ENCODE data around the gene C2CD5.
"Not testable (repeated sequence)": the region's sequence is repeated elsewhere in the genome, so short reads cannot be mapped to it uniquely, and the experiment has no call there.

C2CD5 gene

DNA sequence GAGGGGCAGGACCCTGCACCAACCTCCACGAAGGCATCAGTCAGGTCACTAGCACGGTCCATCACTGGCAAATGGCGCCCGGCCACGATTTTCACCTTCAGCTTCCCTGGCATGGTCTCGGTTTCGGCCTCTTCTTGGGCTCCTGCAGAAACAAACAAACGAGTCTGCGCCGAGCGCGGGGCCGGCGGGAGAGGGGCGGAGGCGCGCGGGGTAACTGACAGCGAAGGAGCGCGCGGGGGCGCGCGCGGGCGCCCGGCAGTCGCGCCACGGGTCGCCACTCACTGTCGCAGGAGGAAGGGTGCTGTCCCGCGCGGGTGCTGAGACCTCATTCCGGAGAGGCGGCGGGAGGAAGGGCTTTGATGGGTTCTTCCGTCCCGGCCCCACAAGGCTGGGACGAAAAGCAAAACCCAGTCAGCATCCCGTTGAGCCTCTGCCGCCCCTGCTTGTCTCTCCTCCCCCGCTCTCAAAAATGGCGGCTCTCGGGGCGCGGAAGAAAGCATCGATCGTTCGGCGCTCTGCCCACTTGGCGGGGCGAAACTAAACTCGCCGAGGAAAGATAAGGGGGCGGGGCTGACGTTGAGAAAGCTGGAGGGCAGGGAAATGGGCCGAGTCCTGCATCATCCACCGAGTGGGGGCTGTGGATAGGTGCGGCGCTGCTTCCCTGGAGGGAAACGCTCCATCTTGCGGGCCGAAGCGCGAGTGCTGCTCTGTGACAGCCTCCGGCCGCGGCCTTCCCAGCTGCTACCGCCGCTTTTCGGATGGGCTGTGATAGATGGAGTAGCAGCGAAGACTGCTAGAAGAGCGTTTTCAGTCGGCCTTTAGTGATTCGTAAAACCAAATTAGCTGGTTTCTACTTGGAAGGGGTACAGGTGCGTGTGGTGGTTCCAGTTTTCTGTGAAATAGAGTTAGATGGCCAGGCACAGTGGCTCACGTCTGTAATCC, at the start of gene C2CD5:
C2CD5 (minus strand) TSS at position 505 of the 942 bp plus-strand sequence; CDS start at position 113, 392 bp downstream.
- peak; percentile 92 for FAIRE-seq

- no peak for FAIRE-seq
Measured at GRCh38 chr12:22593864-22594263, 49.5 kb upstream of the C2CD5 start.

DNA sequence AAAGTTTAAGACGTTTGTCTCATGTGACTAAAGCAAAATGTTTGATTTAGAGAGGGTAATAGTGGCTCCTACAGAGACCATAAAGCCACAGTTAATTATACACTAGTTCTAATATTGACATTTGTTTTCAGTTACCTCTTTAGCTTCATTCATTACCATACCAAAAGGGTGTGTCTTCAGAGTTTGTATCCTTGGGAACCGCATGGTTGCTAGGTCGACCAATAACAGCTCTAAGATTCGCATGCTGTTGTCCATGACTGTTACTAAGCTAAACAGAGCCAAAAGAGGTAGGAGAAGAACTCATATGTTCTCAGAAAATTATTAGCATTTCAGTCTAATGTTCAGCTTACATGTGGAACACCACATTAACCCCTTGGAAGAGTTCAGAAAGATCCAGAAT, 44.5 kb upstream of the C2CD5 start:
- no peak for FAIRE-seq

- FAIRE-seq = no peak
Measured at GRCh38 chr12:22578328-22578727, 34.0 kb upstream of the C2CD5 start.

GRCh38 chr12:22577667-22578066, 33.3 kb upstream of the C2CD5 start:
- FAIRE-seq = no peak

DNA sequence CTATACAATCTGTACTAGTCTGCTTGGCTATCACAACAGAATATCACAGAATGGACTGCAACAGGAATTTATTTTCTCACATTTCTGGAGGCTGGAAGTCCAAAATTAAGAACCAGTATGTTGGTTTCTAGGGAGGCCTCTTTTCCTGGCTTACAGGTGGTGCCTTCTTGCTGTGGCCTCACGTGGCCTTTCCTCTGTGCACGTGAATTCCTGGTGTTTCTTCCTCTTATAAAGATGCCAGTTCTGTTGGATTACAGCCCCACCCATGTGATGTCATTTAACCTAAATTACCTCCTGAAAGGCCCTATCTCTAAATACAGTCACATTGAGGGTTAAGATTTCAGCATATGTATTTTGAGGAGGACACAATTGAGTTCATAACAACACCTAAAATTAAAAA, 32.1 kb upstream of the C2CD5 start:
- FAIRE-seq = no peak

- FAIRE-seq = no peak
Measured at GRCh38 chr12:22576065-22576464, 31.7 kb upstream of the C2CD5 start.

DNA sequence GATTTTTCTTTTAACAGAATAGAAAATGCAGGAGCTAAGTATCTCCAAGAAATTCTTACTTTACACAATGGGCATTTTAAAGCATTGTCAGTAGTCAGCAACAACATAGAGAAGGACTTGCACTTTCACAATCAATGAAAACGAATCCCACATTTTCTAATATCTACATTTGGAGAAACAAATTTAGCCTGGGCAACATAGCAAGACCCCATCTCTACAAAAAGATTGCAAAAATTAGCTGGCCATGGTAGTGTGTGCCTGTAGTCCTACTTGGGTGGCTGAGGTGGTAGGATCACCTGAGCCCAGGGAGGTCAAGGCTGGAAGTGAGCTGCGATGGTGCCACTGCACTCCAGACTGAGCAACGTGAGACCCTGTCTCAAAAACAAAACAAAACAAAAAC, 30.6 kb upstream of the C2CD5 start:
- no peak for FAIRE-seq

GRCh38 chr12:22573181-22573580, 28.8 kb upstream of the C2CD5 start:
- FAIRE-seq = no peak

- FAIRE-seq = no peak
Measured at GRCh38 chr12:22569253-22569652, 24.9 kb upstream of the C2CD5 start.

- FAIRE-seq = no peak
Measured at GRCh38 chr12:22562036-22563028, 18.0 kb upstream of the C2CD5 start.

GRCh38 chr12:22554750-22555149, 10.4 kb upstream of the C2CD5 start:
- FAIRE-seq = not testable (repeated sequence)

DNA sequence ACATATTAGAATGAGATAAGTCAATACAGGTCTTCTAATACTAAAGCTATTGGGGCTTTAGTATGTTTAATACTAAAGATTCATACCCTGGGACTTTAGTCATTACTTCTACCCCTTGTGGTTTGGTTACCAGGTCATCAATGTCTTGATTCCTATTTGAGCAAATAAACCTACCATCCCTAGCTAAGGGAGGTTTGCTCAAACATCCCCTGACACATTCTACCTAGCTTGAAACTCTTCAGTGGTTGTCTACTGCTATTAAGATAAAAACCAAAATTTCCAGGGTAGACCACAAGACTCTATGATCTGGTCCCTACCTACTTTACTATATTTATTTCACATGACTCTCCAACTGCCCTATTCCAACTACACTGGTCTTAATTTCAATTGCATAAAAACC, 7.3 kb upstream of the C2CD5 start:
- no peak for FAIRE-seq

DNA sequence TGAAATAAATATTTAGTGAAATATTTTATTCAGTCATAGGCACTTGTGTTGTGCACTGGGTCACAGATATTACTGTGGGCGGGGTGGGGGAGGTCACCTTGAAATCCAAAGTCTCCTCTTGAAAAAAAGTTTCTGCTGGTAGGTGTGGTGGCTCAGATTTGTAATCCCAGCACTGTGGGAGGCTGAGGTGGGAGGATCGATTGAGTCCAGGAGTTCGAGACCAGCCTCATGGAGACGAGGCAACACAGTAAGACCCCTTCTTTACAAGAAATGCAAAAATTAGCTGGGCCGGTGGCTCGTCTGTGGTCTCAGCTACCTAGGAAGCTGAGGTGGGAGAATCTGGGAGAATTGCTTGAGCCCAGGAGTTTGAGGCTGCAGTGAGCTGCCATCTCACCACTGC, 913 bp upstream of the C2CD5 start:
- FAIRE-seq = no peak

DNA sequence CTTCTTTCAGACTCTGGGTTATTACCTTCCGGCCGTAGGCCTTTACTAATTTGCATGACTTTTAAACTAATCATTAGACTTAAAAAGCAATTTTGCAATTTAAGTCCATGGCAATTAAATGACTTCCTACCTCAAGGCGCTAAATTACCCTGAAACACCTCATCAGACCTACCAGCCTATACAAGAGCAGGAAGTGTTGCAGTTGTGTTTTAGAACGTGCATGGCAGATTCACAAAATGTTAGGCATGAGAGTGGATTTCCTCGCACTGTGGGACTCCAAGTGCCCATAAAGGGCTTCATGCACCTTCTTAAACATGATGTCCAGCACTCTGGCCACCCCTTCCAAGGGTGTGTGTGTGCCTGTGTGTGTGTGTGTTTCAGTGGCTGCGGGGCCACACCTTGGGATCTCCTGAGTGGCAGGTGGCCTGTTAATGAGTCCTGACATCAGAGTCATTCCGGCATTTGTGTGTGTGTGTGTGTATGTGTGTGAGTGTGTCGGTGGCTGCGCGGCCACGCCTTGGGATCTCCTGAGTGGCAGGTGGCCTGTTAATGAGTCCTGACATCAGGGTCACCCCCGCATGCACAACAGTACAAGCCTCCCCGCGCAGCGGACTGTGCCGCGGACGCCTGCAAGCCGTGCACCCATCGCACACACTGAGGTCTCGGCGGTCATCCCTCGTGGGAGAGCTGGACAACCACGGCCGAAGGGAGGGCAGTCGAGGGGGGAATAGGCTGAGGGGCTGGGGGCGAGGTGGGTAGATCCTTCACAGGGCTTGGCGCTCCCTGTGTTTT, 900 bp downstream of the C2CD5 start:
- no peak for FAIRE-seq

- FAIRE-seq = no peak
Measured at GRCh38 chr12:22541496-22542155, 2.7 kb downstream of the C2CD5 start.

GRCh38 chr12:22539055-22539454, 5.3 kb downstream of the C2CD5 start:
- no peak for FAIRE-seq

DNA sequence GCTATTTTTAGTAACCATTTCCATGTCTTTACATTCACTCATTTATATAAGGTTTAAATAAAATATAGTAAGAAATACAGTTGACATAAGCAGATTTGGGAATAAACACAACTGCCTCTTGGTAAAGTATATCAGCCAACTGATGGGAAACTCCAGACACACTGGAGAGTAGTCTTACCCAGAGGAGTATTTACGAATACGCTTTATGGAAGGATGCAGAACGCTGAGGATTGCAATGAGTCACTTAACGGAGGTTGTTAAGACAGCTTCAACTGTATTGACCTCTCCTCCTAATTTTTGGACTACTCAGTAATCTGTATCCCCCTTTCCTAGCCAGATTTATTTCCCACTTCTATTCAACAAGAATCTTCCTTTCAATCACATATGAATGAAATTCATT, 6.0 kb downstream of the C2CD5 start:
- FAIRE-seq = no peak

GRCh38 chr12:22536971-22537544, 7.3 kb downstream of the C2CD5 start:
- no peak for FAIRE-seq

- FAIRE-seq = peak; percentile 75
Measured at GRCh38 chr12:22536346-22536945, 7.9 kb downstream of the C2CD5 start.

DNA sequence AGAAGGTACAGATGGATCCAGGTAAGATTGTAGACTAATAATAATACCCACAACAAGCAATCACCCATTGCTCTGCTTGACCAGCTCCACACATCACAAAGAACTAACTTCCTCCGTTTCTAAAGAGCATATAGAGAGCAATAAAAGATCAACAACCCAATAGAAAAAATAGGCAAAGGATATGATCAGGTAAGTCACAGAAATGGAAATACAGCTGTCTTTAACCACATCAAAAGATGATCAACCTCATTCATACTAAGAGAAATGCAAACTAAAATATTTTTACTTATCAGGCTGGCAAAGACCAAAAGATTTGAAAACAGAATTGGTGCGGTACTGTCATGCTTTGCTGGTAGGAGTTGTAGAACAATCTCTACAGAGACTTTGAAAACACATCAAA, 8.9 kb downstream of the C2CD5 start:
- FAIRE-seq = no peak
